PFSK-1 (cell line): ENCODE results near the gene RNF175.

ENCODE experiments used
- FOXP2 ChIP-seq: optimal IDR thresholded peaks from 2 replicates; pipeline ENCODE3; 2011; ENCODE audit warnings: borderline replicate concordance, control low read depth, inconsistent platforms; ENCODE audit not compliant: insufficient read depth; ENCODE audit errors: extremely low read length, extremely low read depth
- POLR2AphosphoS5 ChIP-seq: IDR thresholded peaks from 2 replicates; pipeline ENCODE4 v1.6.1; 2012; ENCODE audit warnings: low read depth, mild to moderate bottlenecking, control low read depth, low read length, moderate library complexity
- TAF1 ChIP-seq: IDR thresholded peaks from 2 replicates; pipeline ENCODE4 v1.6.1; 2012; ENCODE audit warnings: low read length, control low read depth, borderline replicate concordance; ENCODE audit not compliant: insufficient read depth

DNA sequence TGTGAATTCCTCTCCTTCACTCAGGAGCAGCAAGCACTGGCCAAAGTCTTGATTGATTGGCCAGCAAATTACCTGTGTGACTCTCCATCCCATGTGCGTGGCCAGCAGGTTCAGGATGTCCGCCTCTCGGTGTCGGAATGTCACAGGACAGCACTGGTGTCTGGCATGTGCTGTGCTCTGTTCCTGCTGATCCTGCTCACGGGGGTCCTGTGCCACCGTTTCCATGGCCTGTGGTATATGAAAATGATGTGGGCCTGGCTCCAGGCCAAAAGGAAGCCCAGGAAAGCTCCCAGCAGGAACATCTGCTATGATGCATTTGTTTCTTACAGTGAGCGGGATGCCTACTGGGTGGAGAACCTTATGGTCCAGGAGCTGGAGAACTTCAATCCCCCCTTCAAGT lies 55.3 kb downstream of the RNF175 start:
- TF ChIP-seq FOXP2 (no peak), POLR2AphosphoS5 (no peak), TAF1 (no peak)
